ENCODE measurements around the gene C1orf21. TPM values are rescaled to one million over a fixed set of nuclear protein-coding genes. Genes with fewer than 3 reads are reported as not detected.

C1orf21 gene
- total and polyA plus RNA-seq, 2 of the 4 experiments (the other 2 are of a cell fraction), result 6.4 to 9.9 TPM

- H3K4me1 ChIP-seq (ENCODE audit: control insufficient read depth, insufficient read depth, low read length), result peaks cover 3% of the 10 kb centered on the region; the same call in 1 of the 2 replicates
Observed at GRCh38 chr1:184643661-184644060, 256.8 kb downstream of the C1orf21 start.

More at GRCh38 chr1:184643661-184644060, 256.8 kb downstream of the C1orf21 start:
- Histone ChIP-seq H2AK9ac (replicated peaks; ENCODE audit: low read depth, low read length, poor library complexity) (no peak overlapping the region), H3K9ac (ENCODE audit: low read depth, low read length) (no peak overlapping the region), H3K14ac (replicated peaks; ENCODE audit: low read depth, low read length) (no peak overlapping the region), H3K27ac (ENCODE audit: insufficient read depth, low read length) (no peak overlapping the region), H2BK20ac (ENCODE audit: low read depth, low read length) (no peak overlapping the region), H4K5ac (ENCODE audit: low read depth, low read length) (no peak overlapping the region), H3K36me3 (ENCODE audit: control insufficient read depth, insufficient read depth, low read length) (no peaks in the 10 kb centered on the region), H2BK15ac (ENCODE audit: low read depth, low read length) (no peak overlapping the region), H3K56ac (ENCODE audit: extremely low read depth, insufficient read depth, low read length) (no peak overlapping the region), H3K79me1 (ENCODE audit: low read depth in 1 of 2, low read length in 2 of 2) (no peaks in the 10 kb centered on the region), H3K23ac (ENCODE audit: low read depth, low read length) (no peak overlapping the region), H2AK5ac (ENCODE audit: low read depth, low read length) (no peak overlapping the region), H4K91ac (ENCODE audit: insufficient read depth, low read depth, low read length) (no peak overlapping the region), H3K18ac (ENCODE audit: low read depth, low read length) (no peak overlapping the region), H2BK5ac (ENCODE audit: low read depth, low read length, poor library complexity, severe bottlenecking) (no peak overlapping the region), H3K4ac (ENCODE audit: low read depth, low read length) (no peak overlapping the region), H4K8ac (ENCODE audit: low read depth in 2 of 2, low read length in 2 of 2) (no peak overlapping the region), H2AFZ (replicated peaks; ENCODE audit: low read length, poor library complexity) (no peak overlapping the region), H3K27me3 (ENCODE audit: control insufficient read depth, insufficient read depth, low read length) (peaks cover 9% of the 10 kb centered on the region), H3K4me3 (ENCODE audit: insufficient read depth, low read depth, low read length) (no peak overlapping the region), H4K20me1 (ENCODE audit: insufficient read depth, low read length) (no peaks in the 10 kb centered on the region), H3K4me2 (ENCODE audit: low read depth, low read length) (no peak overlapping the region), H3K9me1 (ENCODE audit: insufficient read depth, low read length) (peaks cover 8% of the 10 kb centered on the region), H3K9me3 (ENCODE audit: control insufficient read depth, insufficient read depth, low read length) (no peaks in the 10 kb centered on the region), H2BK120ac (ENCODE audit: low read depth, low read length) (no peak overlapping the region)
- in situ Hi-C loops (cut with MboI; ENCODE audit: low sequenced_read_pairs), result no loop called here
- no peak for DNase-seq
- WGBS, 2 experiments (ENCODE audit: extremely low coverage in 2 of 2, insufficient read length in 1 of 2), result no CpG with 5 or more reads among the region's 1 CpG
- no peak for TF ChIP-seq RCOR1 (IDR thresholded peaks at IDR 0.05; ENCODE audit: insufficient replicate concordance, low read length)
- TF ChIP-seq, protein P1, sequence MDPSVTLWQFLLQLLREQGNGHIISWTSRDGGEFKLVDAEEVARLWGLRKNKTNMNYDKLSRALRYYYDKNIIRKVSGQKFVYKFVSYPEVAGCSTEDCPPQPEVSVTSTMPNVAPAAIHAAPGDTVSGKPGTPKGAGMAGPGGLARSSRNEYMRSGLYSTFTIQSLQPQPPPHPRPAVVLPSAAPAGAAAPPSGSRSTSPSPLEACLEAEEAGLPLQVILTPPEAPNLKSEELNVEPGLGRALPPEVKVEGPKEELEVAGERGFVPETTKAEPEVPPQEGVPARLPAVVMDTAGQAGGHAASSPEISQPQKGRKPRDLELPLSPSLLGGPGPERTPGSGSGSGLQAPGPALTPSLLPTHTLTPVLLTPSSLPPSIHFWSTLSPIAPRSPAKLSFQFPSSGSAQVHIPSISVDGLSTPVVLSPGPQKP (IDR thresholded peaks at IDR 0.05; ENCODE audit: borderline replicate concordance, low read depth, low read length), result no peak
- TF ChIP-seq CHD1 (IDR thresholded peaks at IDR 0.05; ENCODE audit: low read depth, low read length), result no peak
- TF ChIP-seq, protein P2, sequence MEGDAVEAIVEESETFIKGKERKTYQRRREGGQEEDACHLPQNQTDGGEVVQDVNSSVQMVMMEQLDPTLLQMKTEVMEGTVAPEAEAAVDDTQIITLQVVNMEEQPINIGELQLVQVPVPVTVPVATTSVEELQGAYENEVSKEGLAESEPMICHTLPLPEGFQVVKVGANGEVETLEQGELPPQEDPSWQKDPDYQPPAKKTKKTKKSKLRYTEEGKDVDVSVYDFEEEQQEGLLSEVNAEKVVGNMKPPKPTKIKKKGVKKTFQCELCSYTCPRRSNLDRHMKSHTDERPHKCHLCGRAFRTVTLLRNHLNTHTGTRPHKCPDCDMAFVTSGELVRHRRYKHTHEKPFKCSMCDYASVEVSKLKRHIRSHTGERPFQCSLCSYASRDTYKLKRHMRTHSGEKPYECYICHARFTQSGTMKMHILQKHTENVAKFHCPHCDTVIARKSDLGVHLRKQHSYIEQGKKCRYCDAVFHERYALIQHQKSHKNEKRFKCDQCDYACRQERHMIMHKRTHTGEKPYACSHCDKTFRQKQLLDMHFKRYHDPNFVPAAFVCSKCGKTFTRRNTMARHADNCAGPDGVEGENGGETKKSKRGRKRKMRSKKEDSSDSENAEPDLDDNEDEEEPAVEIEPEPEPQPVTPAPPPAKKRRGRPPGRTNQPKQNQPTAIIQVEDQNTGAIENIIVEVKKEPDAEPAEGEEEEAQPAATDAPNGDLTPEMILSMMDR (conservative IDR thresholded peaks at IDR 0.05; ENCODE audit: low read depth, low read length), result no peak
- no peak for TF ChIP-seq CEBPB (IDR thresholded peaks at IDR 0.05; ENCODE audit: low read depth, low read length)
- no peak for TF ChIP-seq MAZ (IDR thresholded peaks at IDR 0.05; ENCODE audit: borderline replicate concordance, low read depth, low read length)
- no peak for TF ChIP-seq RAD21 (IDR thresholded peaks at IDR 0.05; ENCODE audit: low read length)
- no peak for TF ChIP-seq MXI1 (IDR thresholded peaks at IDR 0.05; ENCODE audit: borderline replicate concordance, low read depth, low read length)
- no peak for TF ChIP-seq FOS (IDR thresholded peaks at IDR 0.05; ENCODE audit: low read depth, low read length)
- TF ChIP-seq BHLHE40 (IDR thresholded peaks at IDR 0.05; ENCODE audit: low read depth, low read length), result no peak
- no peak for TF ChIP-seq USF2 (IDR thresholded peaks at IDR 0.05; ENCODE audit: low read depth, low read length)
- TF ChIP-seq MAFK (IDR thresholded peaks at IDR 0.05; ENCODE audit: low read depth, low read length), result no peak
- TF ChIP-seq RFX5 (IDR thresholded peaks at IDR 0.05; ENCODE audit: low read depth, low read length), result no peak
- no peak for TF ChIP-seq NFE2L2 (IDR thresholded peaks at IDR 0.05; ENCODE audit: low read depth, low read length)
- TF ChIP-seq SMC3 (IDR thresholded peaks at IDR 0.05; ENCODE audit: low read depth, low read length), result no peak
- TF ChIP-seq POLR2A (IDR thresholded peaks at IDR 0.05; ENCODE audit: low read depth, low read length), result no peak
- intact Hi-C loops (cut with micrococcal nuclease), result no loop called here
- no peak for ATAC-seq (ENCODE audit: low read depth)
- CTCF ChIA-PET, result no interaction called here
- no TSS peak for BruUV-seq (replicated peaks)
- POLR2A ChIA-PET (ENCODE audit: unreplicated experiment), result no interaction called here
- dilution Hi-C loops (cut with HindIII; ENCODE audit: low sequenced_read_pairs, unreplicated experiment), result no loop called here
